Suprapubic skin (tissue), 3 donors: Measurements from ENCODE around the gene HSP90B1.

ENCODE experiments used
- POLR2A ChIP-seq, 2 donors: fragments of 450-650 bp; IDR thresholded peaks; one replicate each; pipeline ENCODE4 v1.6.1; 2017; ENCODE audit warnings: antibody characterized with exemption in 2 of 2, mild to moderate bottlenecking in 2 of 2, moderate library complexity in 2 of 2
- TF ChIP-seq, protein P1 (sequence below), 2 donors: fragments of 200-600 bp in 1 of 2; fragments of 450-650 bp in 1 of 2; sonication (generic) in 1 of 2; IDR thresholded peaks; one replicate each; pipeline ENCODE4 v1.5.1; 2016 to 2019; ENCODE audit warnings: antibody characterized with exemption in 2 of 2, mild to moderate bottlenecking in 1 of 2, moderate library complexity in 1 of 2

DNA sequence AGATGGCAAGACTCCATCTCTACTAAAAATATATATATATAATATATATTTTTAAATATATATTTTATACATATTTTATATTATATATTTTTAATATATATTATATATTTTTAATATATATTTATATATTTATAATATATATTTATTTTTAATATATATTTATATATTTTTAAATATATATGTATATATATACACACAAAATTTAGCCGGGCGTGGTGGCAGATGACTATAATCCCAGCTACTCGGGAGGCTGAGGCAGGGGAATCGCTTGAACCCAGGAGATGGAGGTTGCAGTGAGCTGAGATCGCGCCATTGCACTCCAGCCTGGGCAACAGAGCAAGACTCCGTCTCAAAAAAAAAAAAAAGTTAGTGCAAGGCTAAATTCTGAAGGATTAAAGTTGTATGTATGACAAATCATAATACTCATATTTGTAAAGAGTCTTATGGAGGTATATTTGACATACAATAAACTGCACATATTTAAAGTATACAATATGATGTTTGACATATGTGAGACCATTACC is 27.7 kb downstream of the HSP90B1 start:
- TF ChIP-seq POLR2A (IDR thresholded peaks at IDR 0.05), result no peak
- TF ChIP-seq, protein P1, sequence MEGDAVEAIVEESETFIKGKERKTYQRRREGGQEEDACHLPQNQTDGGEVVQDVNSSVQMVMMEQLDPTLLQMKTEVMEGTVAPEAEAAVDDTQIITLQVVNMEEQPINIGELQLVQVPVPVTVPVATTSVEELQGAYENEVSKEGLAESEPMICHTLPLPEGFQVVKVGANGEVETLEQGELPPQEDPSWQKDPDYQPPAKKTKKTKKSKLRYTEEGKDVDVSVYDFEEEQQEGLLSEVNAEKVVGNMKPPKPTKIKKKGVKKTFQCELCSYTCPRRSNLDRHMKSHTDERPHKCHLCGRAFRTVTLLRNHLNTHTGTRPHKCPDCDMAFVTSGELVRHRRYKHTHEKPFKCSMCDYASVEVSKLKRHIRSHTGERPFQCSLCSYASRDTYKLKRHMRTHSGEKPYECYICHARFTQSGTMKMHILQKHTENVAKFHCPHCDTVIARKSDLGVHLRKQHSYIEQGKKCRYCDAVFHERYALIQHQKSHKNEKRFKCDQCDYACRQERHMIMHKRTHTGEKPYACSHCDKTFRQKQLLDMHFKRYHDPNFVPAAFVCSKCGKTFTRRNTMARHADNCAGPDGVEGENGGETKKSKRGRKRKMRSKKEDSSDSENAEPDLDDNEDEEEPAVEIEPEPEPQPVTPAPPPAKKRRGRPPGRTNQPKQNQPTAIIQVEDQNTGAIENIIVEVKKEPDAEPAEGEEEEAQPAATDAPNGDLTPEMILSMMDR (IDR thresholded peaks at IDR 0.05), result no peak
